HEK293 (cell line): ENCODE measurements around the gene USP3.

Experiments used
- CTCF ChIA-PET: fragments of 350-600 bp; formaldehyde crosslinking; extraction: SDS; loops from one replicate; lab custom pipeline; 2021; ENCODE audit warnings: antibody characterized with exemption; lab: Yijun Ruan, JAX
- POLR2A ChIA-PET: fragments of 300-600 bp; formaldehyde crosslinking; extraction: SDS; loops from one replicate; lab custom pipeline; 2020; ENCODE audit warnings: antibody characterized with exemption, inconsistent platforms; lab: Yijun Ruan, JAX
- H3K27ac ChIP-seq: fragments of 200-500 bp; sonication (Bioruptor generic); 2 replicates; pipeline ENCODE4 v1.5.1; 2014; ENCODE audit warnings: low read depth, low read length, control low read depth, inconsistent platforms; ENCODE audit errors: extremely low read depth
- H3K36me3 ChIP-seq, 2 experiments: fragments of 200-500 bp in 1 of 2; sonication (Bioruptor generic) in 1 of 2; 1 replicate in 1 of 2; 2 replicates in 1 of 2; pipeline ENCODE4 v1.5.1; 2014 to 2017; ENCODE audit warnings: inconsistent platforms in 2 of 2, low read length in 2 of 2; ENCODE audit not compliant: control insufficient read depth in 2 of 2, insufficient read depth in 1 of 2
- H3K4me1 ChIP-seq: fragments of 200-500 bp; sonication (Bioruptor generic); 2 replicates; pipeline ENCODE4 v1.5.1; 2014; ENCODE audit warnings: mild to moderate bottlenecking, low read length, inconsistent platforms; ENCODE audit not compliant: control insufficient read depth, insufficient read depth
- H3K4me3 ChIP-seq: 2 replicates; pipeline ENCODE4 v1.5.1; 2011; ENCODE audit warnings: low read depth, mild to moderate bottlenecking, control low read depth, low read length, moderate library complexity
- H3K9me3 ChIP-seq: fragments of 200-500 bp; sonication (Bioruptor generic); 2 replicates; pipeline ENCODE4 v1.5.1; 2014; ENCODE audit warnings: low read depth, low read length, inconsistent platforms; ENCODE audit not compliant: control insufficient read depth, insufficient read depth
- SP3 ChIP-seq: fragments of 450-650 bp; formaldehyde crosslinking; IDR thresholded peaks from 2 replicates; pipeline ENCODE4 v1.5.1; 2016; ENCODE audit warnings: missing biosample characterization, missing genetic modification characterization
- ZBTB17 ChIP-seq: fragments of 450-650 bp; formaldehyde crosslinking; IDR thresholded peaks from 2 replicates; pipeline ENCODE4 v1.5.1; 2016; ENCODE audit warnings: missing biosample characterization, missing genetic modification characterization
- ZBTB20 ChIP-seq: fragments of 450-650 bp; formaldehyde crosslinking; IDR thresholded peaks from 2 replicates; pipeline ENCODE4 v1.5.1; 2016; ENCODE audit warnings: missing biosample characterization, missing genetic modification characterization
- ZFP3 ChIP-seq: fragments of 450-650 bp; formaldehyde crosslinking; IDR thresholded peaks from 2 replicates; pipeline ENCODE4 v1.5.1; 2016; ENCODE audit warnings: low read depth, missing biosample characterization, missing genetic modification characterization
- ZNF121 ChIP-seq: fragments of 450-650 bp; formaldehyde crosslinking; IDR thresholded peaks from 2 replicates; pipeline ENCODE4 v1.5.1; 2016; ENCODE audit warnings: missing biosample characterization, missing genetic modification characterization
- ZNF133 ChIP-seq: fragments of 450-650 bp; formaldehyde crosslinking; IDR thresholded peaks from 2 replicates; pipeline ENCODE4 v1.5.1; 2016; ENCODE audit warnings: missing biosample characterization, missing genetic modification characterization
- ZNF146 ChIP-seq: fragments of 450-650 bp; formaldehyde crosslinking; IDR thresholded peaks from 2 replicates; pipeline ENCODE4 v1.5.1; 2016; ENCODE audit warnings: missing biosample characterization, missing genetic modification characterization
- ZNF148 ChIP-seq: fragments of 450-650 bp; formaldehyde crosslinking; IDR thresholded peaks from 2 replicates; pipeline ENCODE4 v1.5.0; 2017; ENCODE audit warnings: missing biosample characterization, missing genetic modification characterization, borderline replicate concordance
- ZNF16 ChIP-seq: fragments of 450-650 bp; formaldehyde crosslinking; IDR thresholded peaks from 2 replicates; pipeline ENCODE4 v1.5.1; 2016; ENCODE audit warnings: low read depth, missing biosample characterization, missing genetic modification characterization
- ZNF223 ChIP-seq: fragments of 450-650 bp; formaldehyde crosslinking; IDR thresholded peaks from 2 replicates; pipeline ENCODE4 v1.5.1; 2016; ENCODE audit warnings: missing biosample characterization, missing genetic modification characterization
- ZNF335 ChIP-seq: fragments of 450-650 bp; formaldehyde crosslinking; conservative IDR thresholded peaks from 2 replicates; pipeline ENCODE4 v1.5.1; 2016; ENCODE audit warnings: missing biosample characterization, missing genetic modification characterization
- ZNF362 ChIP-seq: fragments of 450-650 bp; formaldehyde crosslinking; IDR thresholded peaks from 2 replicates; pipeline ENCODE4 v1.5.1; 2016; ENCODE audit warnings: missing biosample characterization, missing genetic modification characterization
- ZNF501 ChIP-seq: fragments of 450-650 bp; formaldehyde crosslinking; IDR thresholded peaks from 2 replicates; pipeline ENCODE4 v1.5.1; 2016; ENCODE audit warnings: missing biosample characterization, missing genetic modification characterization
- ZNF518A ChIP-seq: fragments of 450-650 bp; formaldehyde crosslinking; conservative IDR thresholded peaks from 2 replicates; pipeline ENCODE4 v1.5.1; 2016; ENCODE audit warnings: low read depth, missing biosample characterization, missing genetic modification characterization
- ZNF600 ChIP-seq: fragments of 450-650 bp; formaldehyde crosslinking; IDR thresholded peaks from 2 replicates; pipeline ENCODE4 v1.5.1; 2016; ENCODE audit warnings: missing biosample characterization, missing genetic modification characterization
- ZNF610 ChIP-seq: fragments of 450-650 bp; formaldehyde crosslinking; IDR thresholded peaks from 2 replicates; pipeline ENCODE4 v1.5.1; 2016; ENCODE audit warnings: missing biosample characterization, missing genetic modification characterization, borderline replicate concordance
- ZNF639 ChIP-seq: fragments of 450-650 bp; formaldehyde crosslinking; IDR thresholded peaks from 2 replicates; pipeline ENCODE4 v1.5.1; 2016; ENCODE audit warnings: missing biosample characterization, missing genetic modification characterization
- ZNF654 ChIP-seq: fragments of 450-650 bp; formaldehyde crosslinking; IDR thresholded peaks from 2 replicates; pipeline ENCODE4 v1.5.1; 2016; ENCODE audit warnings: low read depth, missing biosample characterization, missing genetic modification characterization
- ZSCAN23 ChIP-seq: fragments of 450-650 bp; formaldehyde crosslinking; IDR thresholded peaks from 2 replicates; pipeline ENCODE4 v1.5.1; 2016; ENCODE audit warnings: missing biosample characterization, missing genetic modification characterization
- ZXDB ChIP-seq: fragments of 450-650 bp; formaldehyde crosslinking; IDR thresholded peaks from 2 replicates; pipeline ENCODE4 v1.5.1; 2016; ENCODE audit warnings: missing biosample characterization, missing genetic modification characterization
- TF ChIP-seq, protein P1 (sequence below): fragments of 450-650 bp; formaldehyde crosslinking; IDR thresholded peaks from 2 replicates; pipeline ENCODE4 v1.5.1; 2016; ENCODE audit warnings: missing biosample characterization, missing genetic modification characterization
- TF ChIP-seq, protein P2 (sequence below): fragments of 450-650 bp; formaldehyde crosslinking; IDR thresholded peaks from 2 replicates; pipeline ENCODE4 v1.5.1; 2016; ENCODE audit warnings: missing biosample characterization, missing genetic modification characterization

USP3 gene

DNA sequence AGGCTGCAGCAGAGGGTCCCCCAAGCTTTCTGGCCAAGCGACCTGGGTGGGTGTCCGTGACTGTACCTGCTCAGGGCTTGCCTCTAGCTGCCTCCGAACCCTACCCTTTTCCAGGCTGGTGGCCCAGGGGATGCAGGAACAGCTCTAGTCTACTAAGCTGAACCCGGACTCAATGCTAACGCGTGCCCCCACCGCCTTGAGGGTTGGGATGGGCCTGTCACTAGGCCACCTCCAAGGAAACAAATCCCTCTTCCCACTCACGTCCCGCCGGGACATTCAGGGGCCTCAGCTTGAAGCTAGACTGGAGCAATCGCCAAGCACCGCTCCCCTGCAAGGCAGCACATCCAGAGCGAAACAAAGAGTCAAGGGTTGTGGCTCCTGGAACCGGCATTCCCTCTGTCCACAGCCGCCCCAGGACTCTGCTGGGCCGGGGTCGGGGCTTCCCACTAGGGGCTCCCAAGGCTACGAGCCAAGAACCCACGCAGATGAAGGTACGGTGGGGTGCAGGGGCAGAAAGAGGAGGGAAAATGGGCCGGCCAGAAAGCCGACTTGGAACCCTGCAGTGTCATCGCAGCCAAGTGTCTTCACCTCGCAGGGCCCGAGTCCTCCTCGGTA lies 95.7 kb downstream of the USP3 start (continued):
- TF ChIP-seq ZNF518A (tag by site-specific recombination) (no peak), ZNF148 (tag by site-specific recombination) (no peak), ZNF223 (tag by site-specific recombination) (no peak), ZBTB17 (tag by site-specific recombination) (peak; percentile 79), ZXDB (tag by site-specific recombination) (0 out of 2 replicates have a peak, but pooled peaks have one; percentile 11), ZNF335 (tag by site-specific recombination) (peak; percentile 69), ZNF16 (tag by site-specific recombination) (no peak), ZBTB20 (tag by site-specific recombination) (peak; percentile 69), ZNF133 (tag by site-specific recombination) (no peak), ZSCAN23 (no peak), ZNF600 (peak; percentile 50; the same call in 1 of the 2 replicates), ZNF146 (tag by site-specific recombination) (no peak), ZNF501 (0 out of 2 replicates have a peak, but pooled peaks have one; percentile 35)
- TF ChIP-seq, protein P1, sequence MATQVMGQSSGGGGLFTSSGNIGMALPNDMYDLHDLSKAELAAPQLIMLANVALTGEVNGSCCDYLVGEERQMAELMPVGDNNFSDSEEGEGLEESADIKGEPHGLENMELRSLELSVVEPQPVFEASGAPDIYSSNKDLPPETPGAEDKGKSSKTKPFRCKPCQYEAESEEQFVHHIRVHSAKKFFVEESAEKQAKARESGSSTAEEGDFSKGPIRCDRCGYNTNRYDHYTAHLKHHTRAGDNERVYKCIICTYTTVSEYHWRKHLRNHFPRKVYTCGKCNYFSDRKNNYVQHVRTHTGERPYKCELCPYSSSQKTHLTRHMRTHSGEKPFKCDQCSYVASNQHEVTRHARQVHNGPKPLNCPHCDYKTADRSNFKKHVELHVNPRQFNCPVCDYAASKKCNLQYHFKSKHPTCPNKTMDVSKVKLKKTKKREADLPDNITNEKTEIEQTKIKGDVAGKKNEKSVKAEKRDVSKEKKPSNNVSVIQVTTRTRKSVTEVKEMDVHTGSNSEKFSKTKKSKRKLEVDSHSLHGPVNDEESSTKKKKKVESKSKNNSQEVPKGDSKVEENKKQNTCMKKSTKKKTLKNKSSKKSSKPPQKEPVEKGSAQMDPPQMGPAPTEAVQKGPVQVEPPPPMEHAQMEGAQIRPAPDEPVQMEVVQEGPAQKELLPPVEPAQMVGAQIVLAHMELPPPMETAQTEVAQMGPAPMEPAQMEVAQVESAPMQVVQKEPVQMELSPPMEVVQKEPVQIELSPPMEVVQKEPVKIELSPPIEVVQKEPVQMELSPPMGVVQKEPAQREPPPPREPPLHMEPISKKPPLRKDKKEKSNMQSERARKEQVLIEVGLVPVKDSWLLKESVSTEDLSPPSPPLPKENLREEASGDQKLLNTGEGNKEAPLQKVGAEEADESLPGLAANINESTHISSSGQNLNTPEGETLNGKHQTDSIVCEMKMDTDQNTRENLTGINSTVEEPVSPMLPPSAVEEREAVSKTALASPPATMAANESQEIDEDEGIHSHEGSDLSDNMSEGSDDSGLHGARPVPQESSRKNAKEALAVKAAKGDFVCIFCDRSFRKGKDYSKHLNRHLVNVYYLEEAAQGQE (tag by site-specific recombination) = no peak

GRCh38 chr15:63600616-63601025 lies 96.2 kb downstream of the USP3 start:
- ChIA-PET CTCF (interaction anchor here (0.6 to 2.4 kb wide), 3 partner anchors 46 to 1534 kb away, joined by 3 to 9 read pairs (median 3); partner anchors contain the start of gene C2CD4A), POLR2A (interaction anchor here (1.2 kb wide), 1 partner anchor 91 kb away, joined by 3 read pairs; no protein-coding TSS in a partner anchor)
- Histone ChIP-seq H3K4me1 (0 out of 2 replicates have a peak, but pooled peaks cover 2% of the 10 kb centered on the region), H3K27ac (peak overlapping the region; percentile 66; the same call in 1 of the 2 replicates), H3K9me3 (no peaks in the 10 kb centered on the region), H3K36me3 (no peaks in the 10 kb centered on the region), H3K4me3 (peak overlapping the region; percentile 68)
- TF ChIP-seq ZFP3 (tag by site-specific recombination) (no peak), ZNF121 (tag by site-specific recombination) (no peak), ZNF610 (tag by site-specific recombination) (no peak), ZNF654 (tag by site-specific recombination) (no peak), SP3 (tag by site-specific recombination) (no peak), ZNF639 (no peak), ZNF362 (tag by site-specific recombination) (no peak)
- TF ChIP-seq, protein P2, sequence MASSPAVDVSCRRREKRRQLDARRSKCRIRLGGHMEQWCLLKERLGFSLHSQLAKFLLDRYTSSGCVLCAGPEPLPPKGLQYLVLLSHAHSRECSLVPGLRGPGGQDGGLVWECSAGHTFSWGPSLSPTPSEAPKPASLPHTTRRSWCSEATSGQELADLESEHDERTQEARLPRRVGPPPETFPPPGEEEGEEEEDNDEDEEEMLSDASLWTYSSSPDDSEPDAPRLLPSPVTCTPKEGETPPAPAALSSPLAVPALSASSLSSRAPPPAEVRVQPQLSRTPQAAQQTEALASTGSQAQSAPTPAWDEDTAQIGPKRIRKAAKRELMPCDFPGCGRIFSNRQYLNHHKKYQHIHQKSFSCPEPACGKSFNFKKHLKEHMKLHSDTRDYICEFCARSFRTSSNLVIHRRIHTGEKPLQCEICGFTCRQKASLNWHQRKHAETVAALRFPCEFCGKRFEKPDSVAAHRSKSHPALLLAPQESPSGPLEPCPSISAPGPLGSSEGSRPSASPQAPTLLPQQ (tag by site-specific recombination) = no peak
